Measurements from ENCODE around the gene NDUFAB1.

Gene NDUFAB1

GRCh38 chr16:23578101-23578830 lies 17.9 kb downstream of the NDUFAB1 start:
- no peak overlapping the region for H2AFZ ChIP-seq (ENCODE audit: low read depth, low read length)
- H3K27me3 ChIP-seq (ENCODE audit: insufficient read depth, low read length), result no peaks in the 10 kb centered on the region
- no peak overlapping the region for H3K4me3 ChIP-seq (ENCODE audit: low read length)
- peaks cover 48% of the 10 kb centered on the region for H3K36me3 ChIP-seq (ENCODE audit: insufficient read depth, low read length)
- H3K9me3 ChIP-seq (ENCODE audit: low read length), result no peaks in the 10 kb centered on the region
- H3K4me1 ChIP-seq (ENCODE audit: insufficient read depth, low read length), result no peaks in the 10 kb centered on the region

DNA sequence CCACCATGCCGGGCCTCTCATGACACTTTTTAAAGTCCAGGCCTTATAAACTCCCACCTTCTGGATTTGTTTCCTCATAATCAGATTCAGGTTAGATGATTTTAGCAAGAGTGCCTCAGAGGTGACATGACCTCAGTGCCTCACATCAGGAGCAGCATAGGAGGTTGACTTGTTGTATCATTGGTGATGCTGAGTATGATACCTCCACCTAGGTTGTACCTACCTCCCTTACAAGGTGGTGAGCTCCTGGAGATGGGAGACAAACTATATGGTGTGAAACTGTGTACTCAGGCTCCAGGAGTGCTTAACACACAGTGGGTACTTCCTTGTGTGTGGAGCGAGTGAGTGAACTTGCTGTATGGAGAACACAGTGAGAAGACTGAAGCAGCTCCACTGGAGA lies 18.6 kb downstream of the NDUFAB1 start:
- Histone ChIP-seq H3K36me3 (ENCODE audit: insufficient read depth, low read length) (peaks cover 54% of the 10 kb centered on the region), H3K9me3 (ENCODE audit: low read length) (no peaks in the 10 kb centered on the region), H3K27me3 (ENCODE audit: insufficient read depth, low read length) (no peaks in the 10 kb centered on the region), H3K4me1 (ENCODE audit: insufficient read depth, low read length) (no peaks in the 10 kb centered on the region), H3K4me3 (ENCODE audit: low read length) (no peak overlapping the region), H2AFZ (ENCODE audit: low read depth, low read length) (no peak overlapping the region)

GRCh38 chr16:23575834-23576233 lies 20.3 kb downstream of the NDUFAB1 start:
- Histone ChIP-seq H3K36me3 (ENCODE audit: insufficient read depth, low read length) (peaks cover 56% of the 10 kb centered on the region), H2AFZ (ENCODE audit: low read depth, low read length) (no peak overlapping the region), H3K27me3 (ENCODE audit: insufficient read depth, low read length) (no peaks in the 10 kb centered on the region), H3K9me3 (ENCODE audit: low read length) (no peaks in the 10 kb centered on the region), H3K4me1 (ENCODE audit: insufficient read depth, low read length) (no peaks in the 10 kb centered on the region), H3K4me3 (ENCODE audit: low read length) (no peak overlapping the region)

DNA sequence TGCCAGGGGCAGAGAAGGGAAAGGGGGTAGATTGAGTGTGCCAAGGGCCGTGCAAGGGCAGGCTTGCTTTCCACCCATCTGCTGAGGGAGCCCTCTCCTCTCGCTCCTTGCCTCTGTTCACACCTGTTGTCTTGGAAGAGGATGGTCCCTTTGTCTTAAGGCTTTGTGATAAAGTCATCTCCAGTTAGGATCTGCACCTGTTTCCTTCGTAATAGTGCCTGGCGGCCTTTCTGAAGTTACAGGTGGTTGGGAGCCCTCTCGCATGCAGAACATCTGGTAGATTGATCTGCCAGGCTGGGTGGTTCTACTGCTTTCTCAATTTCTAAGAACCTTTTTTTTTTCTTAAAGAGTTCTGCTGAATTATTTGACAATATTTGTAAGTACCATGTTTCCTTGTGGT lies 22.3 kb downstream of the NDUFAB1 start:
- H2AFZ ChIP-seq (ENCODE audit: low read depth, low read length), result no peak overlapping the region
- no peaks in the 10 kb centered on the region for H3K9me3 ChIP-seq (ENCODE audit: low read length)
- H3K27me3 ChIP-seq (ENCODE audit: insufficient read depth, low read length), result no peaks in the 10 kb centered on the region
- no peak overlapping the region for H3K4me3 ChIP-seq (ENCODE audit: low read length)
- peaks cover 53% of the 10 kb centered on the region for H3K36me3 ChIP-seq (ENCODE audit: insufficient read depth, low read length)
- H3K4me1 ChIP-seq (ENCODE audit: insufficient read depth, low read length), result no peaks in the 10 kb centered on the region

GRCh38 chr16:23572394-23572793 lies 23.7 kb downstream of the NDUFAB1 start:
- Histone ChIP-seq H3K4me1 (ENCODE audit: insufficient read depth, low read length) (no peaks in the 10 kb centered on the region), H3K36me3 (ENCODE audit: insufficient read depth, low read length) (peaks cover 58% of the 10 kb centered on the region)

DNA sequence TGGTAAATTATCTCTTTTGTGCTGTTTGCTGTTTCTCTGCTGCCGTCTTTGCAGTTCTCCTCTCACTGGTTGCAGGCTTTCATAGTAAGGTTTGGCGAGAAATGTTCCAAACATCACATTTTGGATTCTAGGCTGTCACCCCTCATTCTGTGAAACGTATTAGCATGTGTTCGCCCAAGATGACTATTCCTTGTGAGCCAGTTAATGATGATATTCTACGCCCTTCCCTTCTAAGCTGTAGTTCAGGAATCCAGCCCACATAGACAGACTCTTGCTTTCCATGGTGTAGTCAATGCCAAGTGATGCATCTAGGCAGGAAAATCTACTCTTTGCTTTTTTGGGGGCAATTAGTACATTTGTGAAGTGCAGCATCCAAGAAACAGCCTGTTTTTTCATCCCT lies 24.2 kb downstream of the NDUFAB1 start:
- peaks cover 62% of the 10 kb centered on the region for H3K36me3 ChIP-seq (ENCODE audit: insufficient read depth, low read length)
- no peaks in the 10 kb centered on the region for H3K9me3 ChIP-seq (ENCODE audit: low read length)
- H2AFZ ChIP-seq (ENCODE audit: low read depth, low read length), result no peak overlapping the region
- H3K4me1 ChIP-seq (ENCODE audit: insufficient read depth, low read length), result no peaks in the 10 kb centered on the region
- H3K27me3 ChIP-seq (ENCODE audit: insufficient read depth, low read length), result no peaks in the 10 kb centered on the region
- H3K4me3 ChIP-seq (ENCODE audit: low read length), result no peak overlapping the region

More at GRCh38 chr16:23572394-23572793, 23.7 kb downstream of the NDUFAB1 start:
- Histone ChIP-seq H3K9me3 (ENCODE audit: low read length) (no peaks in the 10 kb centered on the region), H2AFZ (ENCODE audit: low read depth, low read length) (no peak overlapping the region), H3K27me3 (ENCODE audit: insufficient read depth, low read length) (no peaks in the 10 kb centered on the region), H3K4me3 (ENCODE audit: low read length) (no peak overlapping the region)

DNA sequence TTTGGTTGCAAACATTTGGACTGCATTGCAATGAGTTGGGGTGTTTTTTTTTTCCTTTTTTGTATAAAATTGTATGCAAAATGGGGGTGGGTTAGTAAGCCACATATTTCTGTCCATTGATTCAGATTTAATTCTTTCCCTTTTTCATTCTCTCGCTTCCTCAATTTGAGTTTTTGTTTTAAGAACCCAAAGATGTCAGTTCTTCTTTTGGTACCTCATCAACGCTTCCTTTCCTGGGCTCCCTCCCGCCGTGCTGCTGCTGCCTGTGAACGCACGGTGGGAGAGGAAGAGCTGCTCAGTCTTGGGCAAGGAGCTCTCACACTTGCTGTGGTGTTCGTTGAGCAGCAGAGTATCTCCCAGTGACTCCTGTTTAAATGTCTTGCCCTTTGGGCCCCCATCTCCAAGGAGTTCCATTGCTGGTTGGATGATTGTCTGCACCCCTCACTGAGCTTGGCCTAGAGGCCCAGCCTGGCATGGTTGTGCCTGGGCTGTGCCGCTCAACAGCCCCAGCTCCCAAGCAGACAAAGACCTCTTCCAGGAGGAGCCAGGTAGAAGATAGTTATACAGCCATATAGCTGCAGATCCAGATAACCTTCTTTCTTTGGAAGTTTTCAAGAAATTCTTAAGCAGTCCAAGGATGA lies 25.0 kb downstream of the NDUFAB1 start:
- peaks cover 69% of the 10 kb centered on the region for H3K36me3 ChIP-seq (ENCODE audit: insufficient read depth, low read length)
- H3K27me3 ChIP-seq (ENCODE audit: insufficient read depth, low read length), result no peaks in the 10 kb centered on the region
- H3K4me3 ChIP-seq (ENCODE audit: low read length), result no peak overlapping the region
- no peak overlapping the region for H2AFZ ChIP-seq (ENCODE audit: low read depth, low read length)
- no peaks in the 10 kb centered on the region for H3K4me1 ChIP-seq (ENCODE audit: insufficient read depth, low read length)
- H3K9me3 ChIP-seq (ENCODE audit: low read length), result no peaks in the 10 kb centered on the region

- Histone ChIP-seq H2AFZ (ENCODE audit: low read depth, low read length) (no peak overlapping the region), H3K4me1 (ENCODE audit: insufficient read depth, low read length) (no peaks in the 10 kb centered on the region), H3K27me3 (ENCODE audit: insufficient read depth, low read length) (no peaks in the 10 kb centered on the region), H3K9me3 (ENCODE audit: low read length) (no peaks in the 10 kb centered on the region), H3K4me3 (ENCODE audit: low read length) (no peak overlapping the region), H3K36me3 (ENCODE audit: insufficient read depth, low read length) (peaks cover 85% of the 10 kb centered on the region)
Observed at GRCh38 chr16:23567602-23568001, 28.5 kb downstream of the NDUFAB1 start.

- Histone ChIP-seq H3K4me3 (ENCODE audit: low read length) (no peak overlapping the region), H3K36me3 (ENCODE audit: insufficient read depth, low read length) (peaks cover 84% of the 10 kb centered on the region), H3K9me3 (ENCODE audit: low read length) (no peaks in the 10 kb centered on the region), H3K27me3 (ENCODE audit: insufficient read depth, low read length) (no peaks in the 10 kb centered on the region), H2AFZ (ENCODE audit: low read depth, low read length) (no peak overlapping the region), H3K4me1 (ENCODE audit: insufficient read depth, low read length) (no peaks in the 10 kb centered on the region)
Observed at GRCh38 chr16:23566724-23567123, 29.4 kb downstream of the NDUFAB1 start.

GRCh38 chr16:23564575-23565363 lies 31.3 kb downstream of the NDUFAB1 start:
- Histone ChIP-seq H3K4me3 (ENCODE audit: low read length) (no peak overlapping the region), H3K27me3 (ENCODE audit: insufficient read depth, low read length) (no peaks in the 10 kb centered on the region), H3K36me3 (ENCODE audit: insufficient read depth, low read length) (peaks cover 90% of the 10 kb centered on the region), H2AFZ (ENCODE audit: low read depth, low read length) (no peak overlapping the region), H3K9me3 (ENCODE audit: low read length) (no peaks in the 10 kb centered on the region), H3K4me1 (ENCODE audit: insufficient read depth, low read length) (no peaks in the 10 kb centered on the region)

GRCh38 chr16:23563186-23563585 lies 32.9 kb downstream of the NDUFAB1 start:
- no peaks in the 10 kb centered on the region for H3K27me3 ChIP-seq (ENCODE audit: insufficient read depth, low read length)
- no peaks in the 10 kb centered on the region for H3K9me3 ChIP-seq (ENCODE audit: low read length)
- no peak overlapping the region for H2AFZ ChIP-seq (ENCODE audit: low read depth, low read length)
- no peak overlapping the region for H3K4me3 ChIP-seq (ENCODE audit: low read length)
- peaks cover 89% of the 10 kb centered on the region for H3K36me3 ChIP-seq (ENCODE audit: insufficient read depth, low read length)
- peaks cover 5% of the 10 kb centered on the region for H3K4me1 ChIP-seq (ENCODE audit: insufficient read depth, low read length)

DNA sequence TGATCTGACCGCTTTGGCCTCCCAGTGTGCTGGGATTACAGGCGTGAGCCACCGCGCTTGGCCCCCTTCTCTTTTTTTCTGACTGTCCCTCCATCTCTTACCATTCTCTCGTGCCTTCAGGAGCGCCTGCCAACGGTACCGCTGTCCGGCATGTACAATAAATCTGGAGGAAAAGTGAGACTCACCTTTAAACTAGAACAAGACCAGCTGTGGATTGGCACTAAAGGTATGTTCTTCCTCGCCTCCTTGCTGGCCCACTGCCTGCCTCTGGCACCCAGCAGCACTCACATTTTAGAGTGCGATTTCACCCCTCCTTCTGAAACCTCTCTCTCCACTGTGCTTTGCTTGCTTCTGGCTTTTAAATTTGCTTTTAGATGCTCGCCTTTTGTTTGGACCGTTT lies 33.6 kb downstream of the NDUFAB1 start:
- H3K36me3 ChIP-seq (ENCODE audit: insufficient read depth, low read length), result peaks cover 82% of the 10 kb centered on the region
- H3K4me1 ChIP-seq (ENCODE audit: insufficient read depth, low read length), result peaks cover 5% of the 10 kb centered on the region
- no peaks in the 10 kb centered on the region for H3K27me3 ChIP-seq (ENCODE audit: insufficient read depth, low read length)
- H2AFZ ChIP-seq (ENCODE audit: low read depth, low read length), result no peak overlapping the region
- H3K9me3 ChIP-seq (ENCODE audit: low read length), result no peaks in the 10 kb centered on the region
- no peak overlapping the region for H3K4me3 ChIP-seq (ENCODE audit: low read length)

DNA sequence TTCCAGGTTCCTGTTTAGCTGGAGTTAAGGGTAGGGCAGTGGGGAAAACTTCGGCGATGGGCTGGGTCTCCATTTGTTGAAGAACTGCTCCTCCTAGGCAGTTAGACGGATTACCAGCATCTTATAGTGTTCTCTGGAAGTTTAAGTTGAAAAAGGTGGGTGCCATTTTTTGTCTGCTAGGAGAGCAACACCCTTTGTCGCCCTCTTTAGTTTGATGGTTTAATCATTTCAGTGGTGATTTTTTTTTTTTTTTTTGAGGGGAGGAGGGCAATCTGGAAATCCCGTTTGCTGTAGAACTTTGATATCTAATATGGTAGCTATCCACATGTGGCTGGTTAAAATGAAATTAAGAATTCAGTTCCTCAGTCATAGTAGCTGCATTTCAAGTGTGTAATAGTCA lies 34.5 kb downstream of the NDUFAB1 start:
- Histone ChIP-seq H3K9me3 (ENCODE audit: low read length) (no peaks in the 10 kb centered on the region), H3K4me1 (ENCODE audit: insufficient read depth, low read length) (peaks cover 8% of the 10 kb centered on the region), H3K27me3 (ENCODE audit: insufficient read depth, low read length) (no peaks in the 10 kb centered on the region), H3K36me3 (ENCODE audit: insufficient read depth, low read length) (peaks cover 73% of the 10 kb centered on the region), H2AFZ (ENCODE audit: low read depth, low read length) (no peak overlapping the region), H3K4me3 (ENCODE audit: low read length) (no peak overlapping the region)

Data from neuron (in vitro differentiated cells).